ENCODE data around the gene FKBP1B. TPM values are rescaled to one million over a fixed set of nuclear protein-coding genes. Genes with fewer than 3 reads are reported as not detected.

FKBP1B gene
- total RNA-seq, 1 donor from 2014 or later = 30.0 TPM

- no peak for DNase-seq (ENCODE audit: low read depth)
- Histone ChIP-seq H3K27me3 (ENCODE audit: control insufficient read depth, insufficient read depth, low read length) (no peaks in the 10 kb centered on the region), H3K4me3 (ENCODE audit: low read depth, low read length) (no peak overlapping the region), H3K36me3 (ENCODE audit: control insufficient read depth, insufficient read depth, low read length) (peaks cover 14% of the 10 kb centered on the region)
- TF ChIP-seq, protein P1, sequence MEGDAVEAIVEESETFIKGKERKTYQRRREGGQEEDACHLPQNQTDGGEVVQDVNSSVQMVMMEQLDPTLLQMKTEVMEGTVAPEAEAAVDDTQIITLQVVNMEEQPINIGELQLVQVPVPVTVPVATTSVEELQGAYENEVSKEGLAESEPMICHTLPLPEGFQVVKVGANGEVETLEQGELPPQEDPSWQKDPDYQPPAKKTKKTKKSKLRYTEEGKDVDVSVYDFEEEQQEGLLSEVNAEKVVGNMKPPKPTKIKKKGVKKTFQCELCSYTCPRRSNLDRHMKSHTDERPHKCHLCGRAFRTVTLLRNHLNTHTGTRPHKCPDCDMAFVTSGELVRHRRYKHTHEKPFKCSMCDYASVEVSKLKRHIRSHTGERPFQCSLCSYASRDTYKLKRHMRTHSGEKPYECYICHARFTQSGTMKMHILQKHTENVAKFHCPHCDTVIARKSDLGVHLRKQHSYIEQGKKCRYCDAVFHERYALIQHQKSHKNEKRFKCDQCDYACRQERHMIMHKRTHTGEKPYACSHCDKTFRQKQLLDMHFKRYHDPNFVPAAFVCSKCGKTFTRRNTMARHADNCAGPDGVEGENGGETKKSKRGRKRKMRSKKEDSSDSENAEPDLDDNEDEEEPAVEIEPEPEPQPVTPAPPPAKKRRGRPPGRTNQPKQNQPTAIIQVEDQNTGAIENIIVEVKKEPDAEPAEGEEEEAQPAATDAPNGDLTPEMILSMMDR (IDR thresholded peaks at IDR 0.05; ENCODE audit: insufficient read depth, low read length, severe bottlenecking) = no peak
- no peak for FAIRE-seq
Observed at GRCh38 chr2:24072259-24072658, 22.7 kb downstream of the FKBP1B start.

DNA sequence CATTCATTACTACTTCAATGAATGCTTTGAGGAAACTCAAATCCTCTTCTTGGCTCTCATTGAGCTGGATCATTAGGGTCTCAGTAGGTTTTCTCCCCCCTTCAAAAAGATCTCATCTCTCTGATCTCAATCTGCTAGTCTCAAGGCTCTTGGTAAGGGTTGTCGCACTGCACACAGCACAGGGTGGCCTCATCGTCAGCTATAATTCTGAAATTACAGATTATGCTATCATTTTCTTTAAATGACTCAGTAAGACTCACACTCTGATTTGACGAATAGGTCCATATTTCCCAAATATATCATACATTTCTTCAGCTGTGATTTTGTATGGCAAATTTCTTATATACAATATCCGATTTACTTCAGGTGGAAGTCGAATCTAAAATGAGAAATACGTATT, 24.3 kb downstream of the FKBP1B start:
- TF ChIP-seq, protein P1 (IDR thresholded peaks at IDR 0.05; ENCODE audit: insufficient read depth, low read length, severe bottlenecking) = no peak
- no peak overlapping the region for H3K4me3 ChIP-seq (ENCODE audit: low read depth, low read length)
- H3K36me3 ChIP-seq (ENCODE audit: control insufficient read depth, insufficient read depth, low read length) = peaks cover 11% of the 10 kb centered on the region
- no peak for DNase-seq (ENCODE audit: low read depth)
- no peak for FAIRE-seq
- no peaks in the 10 kb centered on the region for H3K27me3 ChIP-seq (ENCODE audit: control insufficient read depth, insufficient read depth, low read length)

- peak; percentile 26 for DNase-seq (ENCODE audit: low read depth)
- TF ChIP-seq, protein P1 (IDR thresholded peaks at IDR 0.05; ENCODE audit: insufficient read depth, low read length, severe bottlenecking) = no peak
- H3K36me3 ChIP-seq (ENCODE audit: control insufficient read depth, insufficient read depth, low read length) = peaks cover 7% of the 10 kb centered on the region
- FAIRE-seq = no peak
- peak overlapping the region; percentile 64 for H3K4me3 ChIP-seq (ENCODE audit: low read depth, low read length)
- H3K27me3 ChIP-seq (ENCODE audit: control insufficient read depth, insufficient read depth, low read length) = no peaks in the 10 kb centered on the region
Observed at GRCh38 chr2:24075259-24075658, 25.7 kb downstream of the FKBP1B start.

- peak within 1 kb of the TSS; percentile 66 for H3K4me3 ChIP-seq (ENCODE audit: low read depth, low read length)
- no peaks in the 10 kb centered on the region for H3K27me3 ChIP-seq (ENCODE audit: control insufficient read depth, insufficient read depth, low read length)
- TF ChIP-seq, protein P1 (IDR thresholded peaks at IDR 0.05; ENCODE audit: insufficient read depth, low read length, severe bottlenecking) = no peak
- peaks cover 10% of the 10 kb centered on the region for H3K36me3 ChIP-seq (ENCODE audit: control insufficient read depth, insufficient read depth, low read length)
- DNase-seq (ENCODE audit: low read depth) (peak; percentile 98), FAIRE-seq (no peak)
Observed at GRCh38 chr2:24075915-24076848, 26.6 kb downstream of the FKBP1B start, which contains the start of gene SF3B6. TSS of gene SF3B6 (minus strand) at chr2:24076326. CDS start at chr2:24076229, 97 bp downstream.

GRCh38 chr2:24076849-24077534, 27.5 kb downstream of the FKBP1B start:
- DNase-seq (ENCODE audit: low read depth) = no peak
- Histone ChIP-seq H3K36me3 (ENCODE audit: control insufficient read depth, insufficient read depth, low read length) (peaks cover 8% of the 10 kb centered on the region), H3K4me3 (ENCODE audit: low read depth, low read length) (peak overlapping the region; percentile 66), H3K27me3 (ENCODE audit: control insufficient read depth, insufficient read depth, low read length) (no peaks in the 10 kb centered on the region)
- TF ChIP-seq, protein P1 (IDR thresholded peaks at IDR 0.05; ENCODE audit: insufficient read depth, low read length, severe bottlenecking) = no peak
- no peak for FAIRE-seq

All from bronchial epithelial cell (primary cell).